HG02759 (cell line): ENCODE measurements around the gene CHST15.
"Not testable (repeated sequence)": the region's sequence is repeated elsewhere in the genome, so short reads cannot be mapped to it uniquely, and the experiment has no call there.

Source experiments
- ATAC-seq: cut with Tn5 transposase; IDR thresholded peaks from one replicate; pipeline ENCODE4 v1.9.1; 2021; ENCODE audit warnings: mild to moderate bottlenecking, moderate library complexity; ENCODE audit not compliant: unreplicated experiment

The CHST15 gene

GRCh38 chr10:124124769-124125161 is 31.4 kb upstream of the CHST15 start:
- ATAC-seq = no peak

GRCh38 chr10:124124123-124124768 is 30.8 kb upstream of the CHST15 start:
- ATAC-seq = no peak

GRCh38 chr10:124123156-124123555 is 29.8 kb upstream of the CHST15 start:
- no peak for ATAC-seq

GRCh38 chr10:124122211-124122610 is 28.8 kb upstream of the CHST15 start:
- ATAC-seq = no peak

GRCh38 chr10:124120410-124121061 is 27.1 kb upstream of the CHST15 start:
- no peak for ATAC-seq

GRCh38 chr10:124119946-124120345 is 26.5 kb upstream of the CHST15 start:
- no peak for ATAC-seq

GRCh38 chr10:124119216-124119615 is 25.8 kb upstream of the CHST15 start:
- ATAC-seq = no peak

- ATAC-seq = no peak
Observed at GRCh38 chr10:124117833-124118232, 24.4 kb upstream of the CHST15 start.

GRCh38 chr10:124117511-124117785 is 24.1 kb upstream of the CHST15 start:
- ATAC-seq = no peak

GRCh38 chr10:124116771-124117510 is 23.5 kb upstream of the CHST15 start:
- no peak for ATAC-seq

GRCh38 chr10:124114696-124115095 is 21.3 kb upstream of the CHST15 start:
- ATAC-seq = no peak

GRCh38 chr10:124112891-124113580 is 19.6 kb upstream of the CHST15 start:
- no peak for ATAC-seq

- no peak for ATAC-seq
Observed at GRCh38 chr10:124110882-124111281, 17.5 kb upstream of the CHST15 start.

GRCh38 chr10:124109261-124109660 is 15.9 kb upstream of the CHST15 start:
- ATAC-seq = no peak

GRCh38 chr10:124107072-124107471 is 13.7 kb upstream of the CHST15 start:
- no peak for ATAC-seq

- peak; percentile 93 for ATAC-seq
Observed at GRCh38 chr10:124106241-124106879, 13.0 kb upstream of the CHST15 start.

- no peak for ATAC-seq
Observed at GRCh38 chr10:124105594-124105993, 12.2 kb upstream of the CHST15 start.

GRCh38 chr10:124105045-124105444 is 11.6 kb upstream of the CHST15 start:
- no peak for ATAC-seq

- no peak for ATAC-seq
Observed at GRCh38 chr10:124104011-124104627, 10.7 kb upstream of the CHST15 start.

- no peak for ATAC-seq
Observed at GRCh38 chr10:124101351-124101750, 8.0 kb upstream of the CHST15 start.

- not testable (repeated sequence) for ATAC-seq
Observed at GRCh38 chr10:124100651-124101050, 7.3 kb upstream of the CHST15 start.
